ENCODE results near the gene CCNL1. TPM values are rescaled to one million over a fixed set of nuclear protein-coding genes. Genes with fewer than 3 reads are reported as not detected.

The CCNL1 gene
- total RNA-seq, 1 donor = 175 TPM

- H3K4me3 ChIP-seq (ENCODE audit: low read depth, low read length) = no peak overlapping the region
- TF ChIP-seq CTCF (IDR thresholded peaks at IDR 0.05; ENCODE audit: insufficient read depth, low read depth, low read length) = no peak
- no peak for DNase-seq (ENCODE audit: low read depth)
Observed at GRCh38 chr3:157099326-157100095, 60.4 kb downstream of the CCNL1 start.

GRCh38 chr3:157098823-157099185 is 61.1 kb downstream of the CCNL1 start:
- DNase-seq (ENCODE audit: low read depth) = peak; percentile 95
- no peak overlapping the region for H3K4me3 ChIP-seq (ENCODE audit: low read depth, low read length)
- TF ChIP-seq CTCF (IDR thresholded peaks at IDR 0.05; ENCODE audit: insufficient read depth, low read depth, low read length) = no peak

DNA sequence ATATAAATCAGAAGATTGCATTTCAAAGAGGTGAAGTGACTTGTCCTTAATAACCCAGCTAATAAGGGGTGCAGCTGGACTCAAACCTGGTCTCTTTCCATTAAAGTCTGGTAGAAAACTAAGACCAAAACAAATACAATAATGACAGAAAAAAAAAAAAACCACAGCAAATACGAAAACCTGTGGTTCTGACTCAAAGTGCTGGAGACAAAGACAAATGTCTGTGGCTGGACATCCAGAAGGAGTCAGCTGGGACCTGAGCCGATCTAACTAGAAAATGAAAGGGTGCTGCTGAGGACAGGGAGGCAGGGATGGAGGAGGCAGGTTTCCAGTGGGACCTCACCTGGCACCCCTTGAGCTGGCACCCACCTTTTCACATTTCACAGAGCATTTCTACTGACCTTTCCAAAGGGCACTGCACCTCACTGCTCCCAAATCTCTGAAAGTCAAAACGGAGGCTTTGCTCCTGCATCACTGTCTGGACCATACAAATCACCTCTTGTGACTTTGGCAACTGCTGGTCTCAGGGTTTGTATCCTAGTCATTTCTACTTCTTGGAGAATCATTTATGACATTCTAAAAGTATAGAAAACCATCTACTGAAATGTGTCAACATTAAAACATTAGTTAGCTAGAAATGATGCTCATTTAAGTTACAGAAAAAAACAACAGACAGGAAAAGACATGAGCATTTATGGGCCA is 61.7 kb downstream of the CCNL1 start:
- no peak overlapping the region for H3K4me3 ChIP-seq (ENCODE audit: low read depth, low read length)
- DNase-seq (ENCODE audit: low read depth) = no peak
- TF ChIP-seq CTCF (IDR thresholded peaks at IDR 0.05; ENCODE audit: insufficient read depth, low read depth, low read length) = no peak

Small RNA genes lying within 50 kb of the gene (small RNA-seq; reads per million reads assigned to genes)
- not detected for gene RF00019
- not detected for gene RNA5SP146
